HG02981 (cell line): Measurements from ENCODE around the gene DLGAP1.
"Not testable (repeated sequence)": the region's sequence is repeated elsewhere in the genome, so short reads cannot be mapped to it uniquely, and the experiment has no call there.

Experiments used
- ATAC-seq: cut with Tn5 transposase; IDR thresholded peaks from one replicate; pipeline ENCODE4 v1.9.1; 2021; ENCODE audit warnings: mild to moderate bottlenecking, moderate library complexity; ENCODE audit not compliant: unreplicated experiment

DLGAP1 gene

GRCh38 chr18:3494569-3494968 lies 960.5 kb downstream of the DLGAP1 start:
- no peak for ATAC-seq

GRCh38 chr18:3494245-3494526 lies 960.9 kb downstream of the DLGAP1 start:
- no peak for ATAC-seq

GRCh38 chr18:3493501-3494244 lies 961.4 kb downstream of the DLGAP1 start:
- ATAC-seq: no peak

- ATAC-seq: no peak
Measured at GRCh38 chr18:3492721-3493120, 962.4 kb downstream of the DLGAP1 start.

DNA sequence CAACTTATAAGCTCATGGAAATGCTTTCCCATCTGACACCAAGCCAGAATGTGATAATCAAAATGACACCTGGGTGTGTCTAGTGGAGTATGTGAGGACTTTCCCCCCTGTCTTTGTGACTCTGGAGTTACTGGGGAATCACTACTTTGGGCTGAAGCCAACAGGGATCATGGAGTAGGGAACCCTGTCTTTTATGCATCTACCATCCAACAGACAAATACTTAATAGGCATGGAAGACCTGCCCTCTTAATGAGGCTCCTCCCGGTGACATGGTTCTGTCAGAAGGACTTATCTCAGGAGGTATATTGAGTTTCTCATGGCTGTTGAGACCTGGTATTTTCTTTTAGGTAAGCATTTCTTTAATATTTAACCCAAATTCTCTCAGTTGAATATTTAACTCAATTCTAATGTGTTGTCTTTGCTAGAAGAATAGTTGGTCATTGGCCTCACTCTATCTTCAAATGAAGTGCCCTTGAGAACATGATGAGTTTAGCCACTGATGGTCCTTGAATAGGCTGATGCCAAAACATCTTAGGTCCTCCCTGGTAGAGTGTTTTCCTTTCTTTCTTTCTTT lies 963.0 kb downstream of the DLGAP1 start:
- ATAC-seq: no peak

- no peak for ATAC-seq
Measured at GRCh38 chr18:3489462-3489861, 965.6 kb downstream of the DLGAP1 start.

DNA sequence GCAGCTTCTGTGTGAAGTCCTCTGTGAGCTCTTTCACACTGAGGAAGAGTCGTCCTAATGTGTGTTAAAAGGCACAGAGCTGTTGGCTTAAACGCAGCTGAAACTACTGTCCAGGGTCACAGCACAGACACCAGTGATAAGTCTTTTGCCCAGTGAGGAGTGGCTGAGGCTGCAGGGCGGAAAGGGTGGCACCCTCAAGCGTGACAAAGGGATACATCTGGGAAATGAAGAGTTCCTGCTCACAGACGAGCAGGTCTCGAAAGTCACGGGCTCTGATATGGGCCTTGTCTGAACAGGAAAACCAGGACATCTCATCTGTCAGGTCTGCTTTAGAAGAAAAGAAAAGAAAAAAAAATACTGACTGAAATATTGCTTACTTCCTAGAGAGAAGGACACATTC lies 968.6 kb downstream of the DLGAP1 start:
- ATAC-seq: no peak

DNA sequence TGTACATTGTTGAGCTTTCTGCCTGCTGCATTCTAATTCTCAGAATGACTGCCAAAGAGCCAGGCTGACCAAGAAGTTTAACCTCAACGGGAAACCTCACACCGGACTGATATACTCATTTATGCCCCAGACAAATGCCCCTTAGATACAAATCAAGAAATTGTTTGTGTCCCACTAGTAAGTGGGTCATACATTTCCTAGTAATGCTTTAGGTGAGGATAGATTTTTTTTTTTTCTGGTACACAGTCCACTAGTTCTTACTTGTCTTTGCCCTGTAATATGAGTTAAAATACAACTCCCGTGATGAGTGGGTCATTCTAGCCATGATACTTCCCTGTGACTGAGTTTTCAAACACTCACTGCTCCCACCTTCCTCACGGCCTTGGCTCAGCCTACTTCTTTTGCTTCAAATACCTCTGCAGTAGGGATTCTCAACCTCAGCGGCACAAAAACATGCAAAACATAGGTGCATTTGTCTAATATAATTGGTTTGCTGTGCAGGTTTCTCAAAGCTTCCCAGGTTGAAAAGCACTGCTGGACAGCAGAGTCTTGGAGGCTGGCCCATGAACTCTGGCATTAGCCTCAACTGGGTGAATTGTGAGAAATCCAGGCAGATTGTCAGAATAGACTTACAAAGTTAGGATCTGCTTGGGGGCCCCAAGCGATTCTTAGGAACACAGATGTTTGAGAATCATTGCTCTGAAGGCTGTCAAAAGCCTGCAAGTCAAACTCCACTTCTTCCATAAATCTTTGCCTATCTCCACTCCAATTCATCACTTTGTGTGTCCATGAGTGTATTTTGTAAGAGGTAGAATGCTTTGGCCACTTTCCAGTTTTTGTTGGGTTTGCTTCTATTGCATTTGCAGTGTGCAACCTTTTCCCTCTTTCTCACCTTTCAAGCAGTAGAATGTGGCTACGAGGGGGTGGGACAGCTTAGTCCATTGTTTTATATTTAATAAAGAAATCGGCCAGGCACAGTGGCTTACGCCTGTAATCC lies 969.7 kb downstream of the DLGAP1 start:
- no peak for ATAC-seq

DNA sequence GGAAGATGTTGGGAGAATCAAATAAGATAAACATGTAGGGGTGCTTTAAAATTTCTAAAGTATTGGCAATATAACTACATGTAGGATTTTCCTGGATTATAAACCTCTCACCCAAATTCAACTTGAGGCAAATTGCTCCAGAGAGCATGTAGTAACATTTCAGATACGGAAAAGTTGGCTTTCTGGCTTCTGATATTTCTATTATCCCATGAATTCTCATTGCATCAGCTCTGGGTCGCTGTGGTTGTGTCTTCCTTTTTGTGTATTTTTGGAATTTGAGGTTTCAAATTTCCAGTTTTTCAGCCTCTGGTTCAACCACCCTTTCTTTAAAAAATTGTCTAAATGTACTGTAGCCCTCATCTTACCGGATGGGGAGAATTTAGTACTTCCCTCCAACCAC lies 972.8 kb downstream of the DLGAP1 start:
- no peak for ATAC-seq

DNA sequence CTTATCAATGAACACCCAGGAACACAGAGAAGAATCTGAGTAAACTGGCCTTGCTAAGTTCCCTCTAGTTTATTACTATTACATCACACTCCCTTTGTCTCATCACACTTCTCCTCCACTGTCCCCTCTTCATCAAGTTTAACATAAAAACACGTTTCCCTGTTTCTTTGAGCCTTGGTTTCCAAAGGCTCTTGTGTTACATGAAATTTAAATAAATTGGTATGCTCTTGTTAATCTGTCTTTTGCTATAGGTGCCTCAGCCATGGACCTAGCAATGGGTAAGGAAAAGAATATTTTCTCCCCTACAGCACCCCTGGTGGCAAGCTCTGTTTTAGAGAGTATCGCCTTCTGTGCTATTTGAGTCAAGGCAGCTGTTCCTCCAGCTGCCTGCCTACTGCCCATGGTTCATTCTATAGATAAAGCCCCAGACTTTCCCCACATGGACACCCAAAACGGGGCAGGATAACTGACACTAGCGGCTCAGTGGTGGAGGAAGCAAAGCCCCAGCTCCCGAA lies 973.4 kb downstream of the DLGAP1 start:
- ATAC-seq: no peak

DNA sequence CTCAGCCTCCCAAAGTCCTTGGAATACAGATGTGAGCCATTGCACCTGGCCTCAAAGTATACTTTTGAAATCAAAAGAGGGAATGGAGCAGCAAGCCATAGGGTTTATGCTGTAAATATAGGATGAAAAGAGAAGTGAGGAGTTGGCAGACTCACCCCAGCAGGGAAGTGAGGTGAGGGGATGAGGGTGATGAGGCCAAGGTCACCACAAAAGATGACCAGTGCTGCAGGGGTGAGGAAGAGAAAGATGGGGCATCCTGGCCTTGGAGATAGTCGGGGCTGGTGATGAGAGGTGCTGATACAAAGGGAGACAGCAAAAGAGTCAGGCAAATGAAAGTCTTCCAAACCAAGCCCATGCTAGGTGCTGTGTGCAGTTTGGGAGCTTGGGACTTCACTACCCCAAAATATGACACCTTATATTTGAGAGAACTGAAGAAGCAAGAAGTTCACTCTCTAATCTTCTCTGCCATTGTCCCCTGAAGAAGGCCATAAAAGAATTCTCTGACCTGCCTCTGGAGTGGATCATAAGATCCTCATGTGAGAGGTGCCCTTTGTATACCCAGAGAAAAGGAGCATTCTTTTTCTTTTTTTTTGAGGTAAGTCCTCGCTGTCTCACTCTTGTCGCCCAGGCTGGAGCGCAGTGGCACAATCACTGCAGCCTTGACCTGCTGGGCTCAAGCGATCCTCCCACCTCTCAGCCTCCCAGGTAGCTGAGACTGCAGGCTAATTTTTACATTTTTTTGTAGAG lies 974.1 kb downstream of the DLGAP1 start:
- no peak for ATAC-seq

DNA sequence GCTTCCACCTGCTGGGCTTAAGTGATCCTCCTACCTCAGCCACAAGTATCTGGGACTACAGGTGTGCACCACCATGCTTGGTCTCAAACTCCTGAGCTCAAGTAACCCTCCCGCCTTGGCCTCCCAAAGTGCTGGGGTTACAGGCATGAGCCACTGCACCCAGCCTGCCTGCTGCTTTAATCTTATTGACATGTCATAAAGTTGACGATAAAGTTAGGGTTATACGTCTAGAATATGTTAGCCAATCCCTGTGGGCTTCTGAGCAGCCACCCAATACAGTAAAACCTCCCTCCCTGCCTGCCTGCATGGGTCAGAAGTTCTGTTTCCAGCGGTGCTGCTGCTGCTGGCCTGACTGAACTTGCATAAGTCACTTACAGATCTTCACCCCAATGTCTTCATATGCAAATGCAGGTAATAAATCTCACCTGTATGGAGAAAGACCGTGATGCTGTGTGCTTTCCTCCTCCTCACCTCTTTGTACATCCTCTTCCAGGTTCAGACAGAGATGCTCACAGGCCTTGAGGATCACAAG lies 975.1 kb downstream of the DLGAP1 start:
- ATAC-seq: no peak

DNA sequence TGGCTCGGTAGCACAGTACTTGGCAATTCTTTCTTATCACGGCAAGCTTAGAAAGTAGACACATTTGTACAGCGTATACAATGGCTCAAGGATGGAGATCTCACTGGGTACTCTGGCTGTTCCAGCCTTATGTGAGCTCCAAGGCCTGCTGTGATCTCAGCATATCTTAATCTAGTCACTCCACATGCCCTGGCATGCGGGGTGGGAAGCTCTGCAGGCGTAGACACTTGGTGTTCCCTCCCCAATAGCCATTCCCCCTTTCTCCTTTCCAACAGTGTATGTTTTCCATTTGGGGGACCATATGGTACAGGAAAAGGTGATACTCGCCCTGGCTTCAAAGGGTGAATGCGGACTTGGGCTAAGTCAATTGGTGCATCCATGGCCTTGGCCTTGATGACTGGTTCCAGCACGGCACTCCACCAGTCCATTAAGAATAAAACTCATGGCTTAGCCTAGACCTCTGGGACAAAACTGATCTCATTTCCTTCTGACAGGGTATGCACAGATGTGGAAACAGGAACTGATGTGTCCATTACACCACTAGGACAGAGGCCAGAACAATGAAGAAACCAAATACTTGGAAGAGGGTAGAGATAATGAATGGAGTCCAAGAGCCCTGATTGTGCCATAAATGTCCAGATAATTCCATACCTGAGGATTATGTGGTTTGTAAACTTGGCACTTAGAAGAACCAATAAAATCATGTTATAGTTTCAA lies 976.7 kb downstream of the DLGAP1 start:
- no peak for ATAC-seq

DNA sequence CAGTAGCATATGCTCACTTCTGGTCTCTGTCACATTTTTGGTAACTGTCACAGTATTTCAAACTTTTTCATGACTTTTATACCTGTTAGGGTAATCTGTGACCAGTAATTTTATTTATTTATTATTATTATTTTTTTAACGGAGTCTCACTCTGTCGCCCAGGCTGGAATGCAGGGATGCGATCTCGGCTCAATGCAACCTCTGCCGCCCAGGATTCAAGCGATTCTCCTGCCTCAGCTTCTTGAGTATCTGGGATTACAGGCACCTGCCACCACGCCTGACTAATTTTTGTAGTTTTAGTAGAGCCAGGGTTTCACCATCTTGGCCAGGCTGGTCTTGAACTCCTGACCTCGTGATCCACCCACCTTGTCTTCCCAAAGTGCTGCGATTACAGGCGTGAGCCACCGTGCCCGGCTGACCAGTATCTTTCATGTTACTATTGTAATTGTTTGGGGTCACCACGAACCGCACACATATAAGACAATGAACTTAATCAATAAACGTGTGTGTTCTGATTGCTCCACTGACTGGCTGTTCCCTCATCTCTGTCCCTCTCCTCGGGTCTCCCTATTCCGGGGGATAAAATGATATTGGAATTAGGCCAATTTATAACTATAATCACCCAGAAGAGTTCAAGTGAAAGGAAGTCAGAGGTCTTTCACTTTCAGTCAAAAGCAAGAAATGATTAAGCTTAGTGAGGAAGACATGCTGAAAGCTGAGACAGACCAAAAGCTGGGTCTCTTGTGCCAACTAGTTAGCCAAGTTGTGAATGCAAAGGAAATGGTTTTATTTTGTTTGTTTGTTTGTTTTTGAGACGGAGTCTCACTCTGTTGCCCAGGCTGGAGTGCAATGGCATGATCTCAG lies 982.2 kb downstream of the DLGAP1 start:
- peak; percentile 97 for ATAC-seq

GRCh38 chr18:3472121-3472520 lies 983.0 kb downstream of the DLGAP1 start:
- not testable (repeated sequence) for ATAC-seq

GRCh38 chr18:3471141-3471648 lies 983.9 kb downstream of the DLGAP1 start:
- no peak for ATAC-seq

DNA sequence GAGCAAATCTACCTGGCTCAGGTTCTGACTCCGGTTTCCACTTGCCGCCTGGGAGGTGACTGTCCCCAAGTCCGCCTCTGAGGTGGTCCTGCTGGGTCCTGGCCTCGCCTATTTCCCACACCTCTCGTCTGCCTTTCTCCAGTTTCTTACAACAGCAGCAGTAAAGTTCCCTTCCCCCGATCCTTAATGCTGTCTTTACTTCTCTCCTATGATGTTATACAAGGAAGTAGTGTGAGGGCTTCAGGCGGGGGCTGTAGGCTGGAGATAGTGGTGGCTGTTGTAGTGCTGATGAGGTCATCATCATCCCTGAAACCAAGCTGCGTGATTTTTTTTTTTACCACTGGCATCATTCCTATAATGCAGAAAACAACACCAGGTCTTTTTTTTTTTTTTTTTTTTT lies 986.3 kb downstream of the DLGAP1 start:
- ATAC-seq: no peak

GRCh38 chr18:3468066-3468705 lies 986.9 kb downstream of the DLGAP1 start:
- ATAC-seq: no peak
